ENCODE data around the gene MATN1.

MATN1 gene

DNA sequence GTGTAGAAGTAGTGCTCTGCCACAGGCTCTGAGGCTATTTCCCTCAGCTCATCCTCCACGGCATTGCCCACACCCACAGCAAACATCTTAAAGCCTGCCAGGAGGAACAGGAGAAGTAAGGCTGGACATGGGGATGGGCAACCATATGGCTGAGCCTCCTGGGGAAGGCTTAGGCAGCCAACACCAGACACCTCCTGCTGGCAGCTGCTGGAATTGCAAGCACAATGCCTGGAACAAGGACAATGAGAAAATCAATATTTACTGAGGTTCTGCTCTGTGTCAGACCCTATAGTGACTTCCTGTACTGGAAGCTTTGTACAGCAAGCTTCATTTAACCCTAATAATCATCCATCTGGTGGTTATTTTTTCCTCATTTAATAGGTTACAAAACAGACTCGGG is 8.2 kb downstream of the MATN1 start:
- DNase-seq = peak; percentile 57

- DNase-seq = no peak
Observed at GRCh38 chr1:30714536-30715090, 8.8 kb downstream of the MATN1 start.

GRCh38 chr1:30714025-30714424 is 9.4 kb downstream of the MATN1 start:
- no peak for DNase-seq

DNA sequence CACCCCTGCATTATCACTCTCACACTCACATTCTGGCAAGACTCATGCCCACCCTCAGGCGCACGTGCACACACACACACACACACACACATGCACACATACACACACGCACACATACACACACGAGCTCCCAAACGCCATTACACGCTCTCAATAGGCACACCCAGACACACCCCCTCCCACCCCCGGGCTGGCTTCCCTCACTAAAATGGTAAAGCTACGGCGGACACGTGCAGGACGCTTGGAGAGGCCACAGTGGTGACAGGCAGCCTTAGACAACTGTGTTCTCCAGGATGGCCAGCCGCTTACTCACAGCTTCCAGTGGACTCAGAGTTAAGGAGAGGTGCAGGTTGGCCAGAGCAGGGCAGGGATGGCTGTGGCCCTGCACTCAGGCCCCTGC is 10.1 kb downstream of the MATN1 start:
- DNase-seq = no peak

GRCh38 chr1:30712583-30712982 is 10.8 kb downstream of the MATN1 start:
- no peak for DNase-seq

DNA sequence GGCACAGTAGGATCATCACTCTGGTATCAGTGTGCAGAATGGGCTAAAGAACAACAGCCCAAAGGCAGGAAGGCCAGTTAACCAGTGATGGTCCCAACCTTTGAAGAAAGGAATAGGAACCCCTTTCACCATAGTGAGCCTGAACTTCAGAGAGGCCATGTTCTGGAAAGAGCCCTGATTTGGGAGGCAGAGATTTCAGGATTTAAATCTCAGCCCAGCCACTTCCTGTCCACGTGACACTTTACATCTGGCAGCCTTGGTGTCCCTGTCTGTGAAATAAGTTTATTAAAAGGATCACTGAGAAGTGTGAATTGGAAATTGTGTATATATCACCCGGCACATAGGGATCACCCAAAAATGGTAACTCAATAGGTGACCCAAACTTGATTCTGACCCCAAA is 13.0 kb downstream of the MATN1 start:
- DNase-seq = no peak

DNA sequence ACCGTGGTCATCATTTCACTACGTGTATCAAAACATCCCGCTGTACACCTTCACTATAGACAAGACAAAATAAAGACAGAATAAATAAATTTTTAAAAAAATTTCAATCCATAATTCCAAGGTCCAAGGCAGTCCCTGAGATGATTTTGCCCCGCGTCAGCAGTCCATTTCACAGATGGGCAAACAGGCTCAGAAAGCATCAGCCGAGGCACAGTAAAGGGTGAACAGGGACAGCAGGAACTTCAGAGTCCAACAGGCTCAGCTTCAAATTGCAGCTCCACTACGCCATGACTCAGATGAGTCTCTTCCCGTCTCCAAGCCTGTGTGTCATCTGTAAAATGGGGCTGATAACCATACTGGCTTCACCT is 15.0 kb downstream of the MATN1 start:
- DNase-seq = no peak

DNA sequence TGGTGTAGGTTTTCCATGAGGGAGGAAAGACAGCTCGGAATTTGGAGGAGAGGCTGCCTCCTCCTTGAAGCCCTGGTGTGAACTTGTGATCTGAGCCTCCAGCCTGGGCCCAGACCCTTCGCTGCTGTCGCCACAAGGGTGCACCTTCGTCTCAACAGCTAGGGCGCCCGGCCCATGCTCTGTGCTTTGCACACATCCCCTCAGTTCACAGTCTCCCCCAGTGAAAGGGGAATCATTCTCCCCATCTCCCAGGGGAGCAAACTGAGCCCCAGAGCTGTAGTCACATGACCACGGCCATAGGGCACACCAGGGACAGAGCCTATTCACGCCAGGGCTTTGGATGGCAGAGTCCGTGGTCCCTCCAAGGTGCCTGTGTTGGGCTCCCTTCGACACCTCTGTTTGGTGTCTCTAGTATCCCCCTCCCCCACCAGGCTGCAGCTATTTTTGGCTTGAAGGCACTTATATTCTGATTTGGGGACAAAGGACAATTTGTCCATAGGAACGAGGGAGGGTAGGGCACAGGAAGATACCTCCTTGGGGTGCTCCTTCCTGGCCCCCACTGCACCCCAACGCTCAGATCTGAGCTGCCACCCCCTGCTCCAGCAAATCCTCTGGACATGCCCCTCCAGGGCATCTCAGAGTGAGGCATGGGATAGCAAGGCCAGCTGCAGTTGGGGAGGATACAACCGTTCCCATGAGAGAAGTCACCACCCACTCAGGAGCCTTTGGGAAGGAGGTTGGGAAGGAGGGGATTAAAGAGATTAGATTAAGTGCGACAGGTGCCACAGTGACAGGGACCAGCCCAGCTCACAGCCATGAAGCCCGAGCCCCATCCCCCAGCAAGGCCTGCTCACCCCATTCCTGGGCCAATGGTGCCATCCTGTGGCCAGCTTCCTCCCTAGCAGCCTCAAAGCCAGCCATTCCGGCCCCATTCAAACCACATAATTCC is 15.7 kb downstream of the MATN1 start:
- DNase-seq = peak; percentile 53

GRCh38 chr1:30706528-30706927 is 16.9 kb downstream of the MATN1 start:
- DNase-seq = no peak

GRCh38 chr1:30705698-30706097 is 17.7 kb downstream of the MATN1 start:
- DNase-seq = no peak

- DNase-seq = no peak
Observed at GRCh38 chr1:30704765-30705509, 18.4 kb downstream of the MATN1 start.

GRCh38 chr1:30704271-30704670 is 19.1 kb downstream of the MATN1 start:
- no peak for DNase-seq

DNA sequence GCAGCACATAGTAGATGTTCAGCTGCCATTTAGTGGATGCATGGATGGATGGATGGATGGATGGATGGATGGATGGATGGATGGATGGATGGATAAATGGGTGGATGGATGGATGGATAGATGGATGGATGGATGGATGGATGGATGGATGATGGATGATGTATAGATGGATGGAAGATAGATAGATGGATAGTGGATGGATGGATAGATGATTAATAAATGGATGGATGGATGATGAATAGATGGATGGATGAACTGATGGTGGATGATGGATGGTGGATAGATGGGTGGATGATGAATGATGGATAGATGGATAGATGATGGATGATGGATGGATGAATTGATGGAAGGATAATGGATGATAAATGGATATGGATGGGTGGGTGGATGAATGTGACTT is 20.6 kb downstream of the MATN1 start:
- DNase-seq = no peak

DNA sequence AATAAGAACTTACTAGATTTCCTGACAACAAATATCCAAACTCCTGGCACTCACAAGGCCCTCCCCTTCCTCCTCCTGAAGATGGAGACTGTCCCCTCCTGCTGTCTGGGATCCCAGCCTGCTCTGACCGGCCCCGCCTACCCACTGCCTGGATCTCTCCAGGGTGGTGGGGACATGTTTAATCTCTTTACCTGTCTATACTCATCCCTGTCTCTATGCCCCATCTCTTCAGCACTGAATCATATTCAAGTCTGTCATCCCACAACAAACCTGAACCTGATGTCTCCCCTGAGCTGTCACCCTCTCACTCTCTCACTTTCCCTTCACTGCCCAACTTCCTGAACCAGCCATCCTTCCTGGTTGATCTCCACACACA is 22.1 kb downstream of the MATN1 start:
- no peak for DNase-seq

DNA sequence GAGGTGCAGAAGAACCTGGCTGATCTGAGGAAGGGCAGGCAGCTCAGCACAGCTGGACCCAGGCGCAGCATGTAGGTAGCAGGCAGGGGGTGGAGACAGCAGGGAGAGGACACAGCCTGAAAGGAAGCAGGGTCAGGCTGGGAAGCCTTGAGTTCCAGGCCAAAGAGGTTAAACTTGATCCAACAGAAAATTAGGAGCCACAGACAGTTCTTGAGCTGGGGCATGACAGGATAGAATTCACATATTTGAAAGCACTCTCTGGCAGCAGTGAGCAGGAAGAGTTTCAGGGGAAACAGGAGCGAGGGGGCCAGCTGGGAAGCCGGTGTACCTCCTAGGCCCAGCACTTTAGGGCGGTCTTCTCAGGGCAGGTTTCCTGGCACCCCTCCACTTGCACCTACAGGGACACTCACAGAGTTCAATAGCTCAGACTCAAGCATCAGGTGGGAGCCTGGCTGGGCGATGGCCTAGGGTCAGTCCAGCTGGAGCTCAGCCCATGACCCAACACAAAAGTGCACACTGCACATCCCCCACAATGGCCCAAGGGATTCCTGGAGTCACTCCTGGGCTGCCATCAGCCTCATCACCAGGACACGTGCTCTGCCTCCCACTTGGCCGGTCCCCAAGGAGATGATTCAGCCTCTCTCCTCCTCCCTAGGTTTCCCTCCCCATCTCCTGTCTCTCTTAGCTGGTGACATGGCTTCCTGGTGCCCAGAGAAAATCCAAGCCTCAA is 22.7 kb downstream of the MATN1 start:
- DNase-seq = no peak

DNA sequence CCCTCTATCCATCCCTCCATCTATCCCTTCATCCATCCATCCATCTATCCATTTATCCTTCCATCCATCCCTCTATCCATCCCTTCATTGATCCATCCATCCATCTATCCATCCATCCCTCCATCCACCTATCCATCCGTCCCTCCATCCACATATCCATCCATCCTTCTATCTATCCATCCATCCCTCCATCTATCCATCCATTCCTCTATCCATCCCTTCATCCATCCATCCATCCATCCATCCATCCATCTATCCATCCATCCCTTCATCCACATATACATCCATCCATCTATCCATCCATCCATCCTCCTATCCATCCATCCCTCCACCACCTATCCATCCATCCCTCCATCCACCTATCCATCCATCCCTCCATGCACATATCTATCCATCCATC is 23.6 kb downstream of the MATN1 start:
- DNase-seq = no peak

DNA sequence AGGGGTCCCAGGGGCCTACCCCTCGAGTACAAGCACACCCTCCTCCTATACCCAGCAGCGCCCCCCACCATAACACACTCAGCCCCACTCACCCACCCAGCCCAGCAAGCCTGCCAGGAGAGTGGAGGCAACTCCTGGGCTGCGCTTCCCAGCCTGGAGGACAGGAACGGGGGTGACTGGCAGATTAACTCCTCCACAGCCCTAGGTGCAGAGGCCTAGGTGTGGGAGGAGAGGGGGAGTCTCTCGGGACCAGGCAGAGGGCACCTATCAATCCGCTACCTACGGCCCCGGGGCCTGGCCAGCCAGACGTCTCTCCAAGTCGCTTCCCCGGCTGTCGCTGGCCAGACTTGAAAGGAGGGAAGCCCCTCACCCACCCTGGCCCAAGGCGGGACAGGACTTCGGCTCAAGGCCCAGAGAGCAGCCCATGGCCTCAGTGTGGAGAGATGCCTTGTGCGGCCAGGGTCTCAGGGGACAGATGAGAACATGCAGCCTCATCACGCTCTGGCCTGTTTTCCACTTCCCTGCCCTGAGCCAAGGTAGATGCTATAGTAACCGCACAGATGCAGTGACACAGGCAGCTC is 24.9 kb downstream of the MATN1 start:
- DNase-seq = no peak

DNA sequence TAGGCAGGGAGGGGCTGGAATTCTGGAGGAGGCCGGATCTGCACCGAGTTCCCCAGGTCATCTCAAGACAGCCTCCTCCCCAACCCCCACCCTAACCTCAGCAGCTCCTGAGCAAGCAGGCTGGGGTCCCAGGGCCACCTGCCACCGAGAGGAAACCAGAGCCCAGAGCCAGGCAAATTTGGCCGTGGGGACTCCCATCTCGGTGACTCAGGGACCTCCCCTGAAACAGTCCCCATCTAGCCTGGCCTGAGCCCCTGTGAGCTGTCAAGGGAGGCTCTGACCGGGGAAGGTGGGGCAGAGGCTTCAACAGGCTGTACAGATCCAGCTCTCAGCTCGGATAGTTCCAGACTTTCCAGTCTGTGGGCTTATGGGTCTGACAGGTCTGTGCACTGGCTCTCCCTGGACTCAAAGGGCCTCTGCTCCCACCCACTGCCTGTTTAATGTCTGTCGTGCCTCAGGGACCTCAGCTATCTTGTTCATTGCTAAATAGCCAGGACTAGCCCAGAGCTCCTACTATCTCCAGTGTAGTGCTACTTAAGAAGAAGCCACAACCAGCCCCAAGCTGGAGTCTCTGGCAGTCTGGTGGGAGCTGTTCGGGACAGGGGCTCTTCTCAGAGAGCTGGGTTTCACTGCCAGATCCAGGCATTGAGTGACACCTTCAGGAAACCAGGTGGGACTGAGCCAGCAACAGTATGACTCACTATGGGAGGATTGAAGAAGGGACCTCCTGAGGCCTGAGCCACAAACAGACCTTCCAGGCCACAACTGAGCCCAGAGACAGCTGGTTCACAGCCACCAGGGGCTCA is 25.6 kb downstream of the MATN1 start:
- DNase-seq = no peak

- no peak for DNase-seq
Observed at GRCh38 chr1:30696831-30697230, 26.6 kb downstream of the MATN1 start.

DNA sequence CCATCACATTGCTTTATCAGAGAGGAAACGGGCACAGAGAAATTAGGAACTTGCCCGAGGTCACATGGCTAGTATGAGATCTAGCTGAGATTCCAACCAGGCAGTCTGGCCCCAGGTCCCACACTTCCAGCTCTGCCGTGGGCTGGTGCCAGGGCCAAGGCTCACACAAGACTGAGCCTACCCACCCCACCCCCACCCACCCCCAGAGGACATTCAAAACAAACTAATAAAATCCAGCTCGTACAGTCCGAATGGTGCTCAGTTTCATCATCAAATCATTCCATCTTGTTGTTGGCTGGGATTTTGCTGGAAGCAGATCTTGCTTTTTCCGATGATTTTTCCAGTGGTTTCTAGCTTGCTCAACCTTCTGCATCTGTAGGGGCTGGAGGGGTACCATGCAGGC is 27.9 kb downstream of the MATN1 start:
- no peak for DNase-seq

- no peak for DNase-seq
Observed at GRCh38 chr1:30694280-30695175, 28.9 kb downstream of the MATN1 start.
